GM18870 (cell line): ENCODE data around the gene NXF1.
"Not testable (repeated sequence)": the region's sequence is repeated elsewhere in the genome, so short reads cannot be mapped to it uniquely, and the experiment has no call there.

Experiments
- ATAC-seq: cut with Tn5 transposase; IDR thresholded peaks from one replicate; pipeline ENCODE4 v1.9.1; 2021; ENCODE audit warnings: moderate library complexity; ENCODE audit not compliant: unreplicated experiment

NXF1 gene

DNA sequence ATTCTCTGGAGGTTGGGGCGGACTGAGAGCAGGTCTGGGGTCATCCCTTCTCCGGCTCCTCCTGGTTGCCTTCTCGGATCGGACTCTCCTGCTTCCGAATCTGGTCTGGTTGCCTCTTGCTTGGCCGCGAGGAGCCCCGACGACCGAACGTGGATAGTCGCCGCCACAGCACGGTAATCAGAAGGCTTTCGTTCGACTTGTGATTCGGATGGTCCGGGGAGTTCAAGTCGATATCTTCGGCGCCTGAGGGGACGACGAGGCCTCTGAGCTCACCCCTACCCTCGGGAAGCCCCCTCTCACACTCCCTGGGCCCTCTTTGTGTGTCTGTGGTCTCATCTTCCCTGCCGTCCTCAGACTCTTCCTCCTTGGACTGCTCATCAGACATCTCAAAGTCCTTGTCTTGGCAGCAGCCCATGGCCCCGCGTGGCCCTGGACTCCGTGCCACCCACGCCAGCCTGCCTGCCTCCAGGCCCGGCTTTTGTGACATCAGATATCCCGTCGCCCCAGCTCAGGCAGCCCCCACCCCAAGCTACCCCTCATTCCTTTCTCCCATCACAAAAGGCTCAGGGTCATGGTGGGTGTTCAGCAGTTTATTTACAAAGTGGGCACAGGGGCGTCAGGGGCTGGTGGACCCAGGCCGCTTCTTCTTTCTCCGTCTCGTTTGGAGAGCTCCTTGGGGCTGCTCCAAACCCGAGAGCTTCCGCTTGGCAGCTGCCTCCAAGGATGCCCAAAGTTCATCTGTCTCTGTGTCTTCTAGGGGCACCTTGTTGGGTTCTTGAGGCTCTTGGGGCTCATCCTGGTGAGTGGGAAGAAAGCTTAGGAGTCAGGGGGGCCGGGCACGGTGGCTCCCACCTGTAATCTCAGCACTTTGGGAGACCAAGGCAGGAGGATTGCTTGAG, 27.3 kb upstream of the NXF1 start, which contains the start of gene TEX54:
Gene TEX54 (minus strand): TSS at position 506 of the 899 bp plus-strand sequence.
- no peak for ATAC-seq

DNA sequence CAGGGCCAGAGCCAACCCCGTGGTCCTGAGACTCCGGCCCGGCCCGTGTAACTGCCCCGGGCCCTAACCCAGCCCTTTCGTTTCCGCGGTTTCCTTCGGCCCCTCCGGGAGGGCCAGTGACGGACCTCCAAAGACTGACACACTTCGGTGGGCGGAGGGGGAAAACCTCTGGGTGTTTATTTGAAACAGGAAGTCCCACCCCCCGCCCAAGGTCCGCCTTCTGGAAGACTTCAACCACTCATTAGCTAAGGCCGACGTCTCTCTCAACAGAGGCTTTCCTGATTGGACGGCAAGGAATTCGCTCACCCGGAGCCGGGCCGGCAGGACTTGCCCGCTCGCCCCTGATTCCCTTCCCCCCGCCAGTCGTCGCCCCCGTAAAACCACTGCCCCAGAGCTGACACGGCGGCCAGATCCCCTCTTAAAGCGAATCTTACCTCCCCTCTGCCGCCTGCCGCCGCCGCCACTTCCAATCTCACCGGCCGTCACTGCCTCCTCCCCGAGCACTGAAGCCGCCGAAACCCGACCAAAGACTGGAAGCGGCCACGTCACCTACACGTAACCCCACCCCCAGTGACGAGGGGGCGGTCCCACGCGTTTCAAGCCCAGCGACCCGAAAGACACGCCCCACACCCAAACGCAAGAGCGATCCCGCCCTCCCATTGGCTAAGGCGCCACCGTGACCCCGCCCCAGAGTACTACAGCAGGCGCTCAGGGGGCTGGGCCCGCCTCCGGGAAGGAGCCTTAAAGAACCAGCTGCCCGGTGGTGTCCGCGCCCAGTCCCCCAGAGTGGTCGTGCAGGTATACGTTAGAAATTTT, 26.5 kb upstream of the NXF1 start, which contains the start of gene STX5:
Gene STX5 (minus strand): TSS at position 532 of the 816 bp plus-strand sequence. CDS start 808 bp downstream, outside the sequence.
- ATAC-seq: peak; percentile 66

DNA sequence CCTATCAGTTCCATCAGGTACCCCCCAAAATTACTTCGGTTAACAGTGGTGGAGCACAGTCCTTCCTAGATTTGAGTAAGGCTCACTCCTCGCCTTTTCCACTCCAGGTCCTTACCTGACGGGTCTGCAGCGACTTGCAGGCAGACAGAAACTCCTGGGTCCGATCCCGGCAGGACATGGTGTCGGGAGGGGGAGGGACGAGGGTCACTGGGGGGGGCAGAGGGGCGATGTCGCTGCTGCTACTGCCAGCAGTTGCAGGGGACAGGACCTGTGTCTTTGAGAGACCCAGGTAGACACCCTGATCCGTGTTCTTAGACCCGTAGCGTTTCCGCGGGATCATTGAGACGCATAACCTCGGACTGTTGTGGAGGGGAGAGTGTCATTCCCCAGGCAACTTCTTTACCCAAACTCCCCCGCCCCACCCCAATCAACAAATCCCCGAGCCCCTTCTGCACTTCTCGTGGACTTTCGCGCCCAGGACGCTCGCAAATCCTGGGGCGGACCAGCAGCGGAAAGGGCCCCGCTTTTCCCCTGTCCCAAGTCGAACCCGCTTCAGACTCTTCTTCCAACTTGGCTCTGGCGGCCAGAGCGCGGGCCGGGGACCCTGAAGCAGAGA, 25.8 kb upstream of the NXF1 start:
- no peak for ATAC-seq

DNA sequence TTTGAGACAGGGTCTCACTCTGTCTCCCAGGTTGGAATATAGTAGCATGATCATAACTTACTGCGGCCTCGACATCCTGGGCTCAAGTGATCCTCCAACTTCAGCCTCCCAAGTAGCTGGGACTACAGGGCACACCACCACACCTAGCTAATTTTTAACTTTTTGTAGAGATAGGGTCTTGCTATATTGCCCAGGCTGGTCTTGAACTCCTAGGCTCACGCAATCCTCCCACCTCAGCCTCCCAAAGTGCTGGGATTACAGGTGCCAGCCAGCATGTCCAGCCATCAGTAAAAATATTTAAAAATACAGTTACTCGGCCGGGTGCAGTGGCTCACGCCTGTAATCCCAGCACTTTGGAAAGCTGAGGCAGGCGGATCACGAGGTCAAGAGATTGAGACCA, 22.9 kb upstream of the NXF1 start:
- ATAC-seq: not testable (repeated sequence)

DNA sequence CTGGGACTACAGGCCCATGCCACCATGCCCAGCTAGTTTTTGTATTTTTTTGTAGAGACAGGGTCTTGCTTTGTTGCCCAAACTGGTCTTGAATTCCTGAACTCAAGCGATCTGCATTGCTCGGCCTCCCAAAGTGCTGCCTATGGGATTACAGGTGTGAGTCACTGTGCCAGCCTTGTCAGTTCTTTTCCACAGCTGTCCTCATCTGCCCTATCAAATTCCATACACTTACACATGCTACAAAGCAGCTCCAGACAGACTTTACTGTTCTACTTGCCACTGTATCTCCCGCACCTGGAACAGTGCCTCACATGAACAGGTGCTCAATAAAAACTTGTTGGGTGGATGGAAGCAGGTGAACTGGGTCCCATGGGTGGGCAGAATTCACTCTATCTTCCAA, 18.4 kb upstream of the NXF1 start:
- ATAC-seq: no peak

DNA sequence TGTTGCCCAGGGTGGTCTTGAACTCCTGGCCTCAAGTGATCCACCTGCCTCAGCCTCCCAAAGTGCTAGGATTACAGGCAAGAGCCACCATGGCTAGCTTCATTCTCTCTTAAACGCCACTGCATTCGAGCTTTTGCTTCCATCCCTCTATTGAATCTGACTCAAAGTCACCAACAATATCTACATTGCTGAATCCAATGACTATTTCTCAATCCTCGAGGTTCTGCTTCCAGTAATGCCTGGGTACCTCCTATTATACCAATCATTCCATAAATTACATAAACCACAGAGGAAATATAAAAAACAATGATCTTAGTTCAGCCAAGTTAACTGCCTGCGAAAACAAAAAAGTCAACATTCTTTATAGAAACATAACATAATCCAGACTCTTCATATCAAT, 11.9 kb upstream of the NXF1 start:
- ATAC-seq: no peak

DNA sequence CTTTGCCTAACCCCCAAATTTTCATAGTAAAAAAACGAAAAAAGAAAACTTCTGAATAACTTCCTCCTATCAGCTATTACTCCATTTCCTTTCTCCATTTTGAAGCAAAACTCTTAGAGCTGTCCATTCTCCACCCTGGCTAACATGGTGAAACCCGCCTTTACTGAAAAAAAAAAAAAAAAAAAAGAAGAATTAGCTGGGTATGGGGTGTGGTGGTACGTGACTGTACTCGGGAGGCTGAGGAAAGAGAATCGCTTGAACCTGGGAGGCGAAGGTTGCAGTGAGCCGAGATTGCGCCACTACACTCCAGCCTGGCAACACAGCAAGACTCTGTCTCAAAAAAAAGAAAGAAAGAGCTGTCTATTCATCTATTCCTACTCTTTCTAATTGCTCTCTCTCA, 11.3 kb upstream of the NXF1 start:
- no peak for ATAC-seq

DNA sequence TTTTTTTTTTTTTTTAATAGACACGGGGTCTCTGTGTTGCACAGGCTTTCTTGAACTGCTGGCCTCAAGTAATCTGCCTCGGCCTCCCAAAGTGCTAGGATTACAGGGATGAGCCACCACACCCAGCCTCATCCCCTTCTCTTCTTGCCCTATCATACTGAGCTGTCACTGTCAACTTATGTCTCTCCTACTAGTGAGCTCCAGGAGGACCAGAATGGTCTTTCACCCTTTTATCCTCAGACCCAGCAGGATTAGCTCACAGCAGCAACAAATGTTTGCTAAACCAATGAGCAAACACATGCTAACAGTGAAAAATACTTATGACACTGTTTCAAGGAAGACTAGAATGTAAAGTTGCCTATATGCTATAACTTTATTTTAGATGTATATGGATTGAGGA, 6.4 kb upstream of the NXF1 start:
- ATAC-seq: no peak

DNA sequence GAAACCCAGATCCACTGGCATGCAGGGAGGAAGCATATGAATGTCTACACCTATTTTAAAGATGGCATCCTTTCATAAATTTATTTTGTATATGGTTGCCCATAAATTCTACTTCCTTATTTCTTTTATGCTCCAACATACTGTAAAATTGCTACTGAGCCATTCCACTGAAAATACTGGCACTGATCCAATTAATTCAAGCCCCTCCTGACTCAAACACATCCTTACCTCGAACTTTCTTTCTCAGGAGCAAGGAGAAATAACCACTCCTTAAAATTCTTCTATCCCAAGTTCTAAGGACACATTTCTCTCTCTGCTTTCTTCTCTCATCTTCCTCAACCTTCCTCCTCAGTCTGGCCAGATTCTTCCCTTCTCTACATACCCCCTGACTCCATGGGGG, 5.5 kb upstream of the NXF1 start:
- ATAC-seq: no peak

DNA sequence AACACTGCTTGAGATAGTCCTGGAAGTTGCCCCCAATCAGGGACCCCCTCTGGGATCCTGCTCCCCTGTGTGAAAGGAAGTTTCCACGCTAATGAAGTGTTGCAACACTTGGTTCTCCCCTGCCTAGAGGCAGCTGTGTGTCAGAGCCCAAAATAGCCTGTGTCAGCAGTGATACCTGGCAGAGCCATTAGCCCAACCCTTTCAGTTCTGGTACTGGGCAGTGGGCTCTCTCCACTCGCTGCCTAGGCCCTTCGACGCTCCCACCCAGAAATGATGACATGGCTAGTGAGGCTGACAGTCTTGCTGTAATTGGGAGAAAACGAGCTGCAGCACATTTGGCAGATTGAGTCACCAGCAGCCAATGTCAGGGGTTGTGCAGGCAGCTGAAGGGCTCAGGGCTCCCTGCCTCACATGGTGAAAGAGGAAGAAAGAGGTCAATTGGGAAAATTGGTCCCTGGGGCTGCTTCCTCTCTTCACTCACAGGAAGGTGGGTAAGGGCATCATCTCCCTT, 1.4 kb upstream of the NXF1 start:
- ATAC-seq: no peak

DNA sequence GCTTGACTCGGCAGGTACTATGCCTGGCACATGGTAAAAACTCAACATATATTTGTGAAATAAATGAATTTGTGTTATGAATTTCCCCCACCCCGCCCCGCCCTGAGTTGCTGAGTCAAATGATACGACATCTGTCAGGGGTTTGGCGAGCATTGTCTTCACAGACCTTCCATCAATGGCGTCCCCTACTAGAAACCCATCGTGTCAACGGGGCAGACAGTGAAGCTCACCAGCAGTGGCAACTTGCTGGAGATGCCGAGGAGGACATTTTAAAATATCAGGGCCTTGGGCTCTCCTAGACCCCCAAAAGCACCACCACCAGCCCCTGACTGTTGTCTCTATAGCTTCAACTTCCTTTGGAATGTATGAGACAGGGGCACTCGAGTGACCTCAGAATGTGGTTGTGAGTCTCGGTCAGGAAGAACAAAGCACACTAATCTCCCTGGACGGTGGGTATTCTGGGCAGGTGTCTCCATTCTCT, 761 bp upstream of the NXF1 start:
- no peak for ATAC-seq

DNA sequence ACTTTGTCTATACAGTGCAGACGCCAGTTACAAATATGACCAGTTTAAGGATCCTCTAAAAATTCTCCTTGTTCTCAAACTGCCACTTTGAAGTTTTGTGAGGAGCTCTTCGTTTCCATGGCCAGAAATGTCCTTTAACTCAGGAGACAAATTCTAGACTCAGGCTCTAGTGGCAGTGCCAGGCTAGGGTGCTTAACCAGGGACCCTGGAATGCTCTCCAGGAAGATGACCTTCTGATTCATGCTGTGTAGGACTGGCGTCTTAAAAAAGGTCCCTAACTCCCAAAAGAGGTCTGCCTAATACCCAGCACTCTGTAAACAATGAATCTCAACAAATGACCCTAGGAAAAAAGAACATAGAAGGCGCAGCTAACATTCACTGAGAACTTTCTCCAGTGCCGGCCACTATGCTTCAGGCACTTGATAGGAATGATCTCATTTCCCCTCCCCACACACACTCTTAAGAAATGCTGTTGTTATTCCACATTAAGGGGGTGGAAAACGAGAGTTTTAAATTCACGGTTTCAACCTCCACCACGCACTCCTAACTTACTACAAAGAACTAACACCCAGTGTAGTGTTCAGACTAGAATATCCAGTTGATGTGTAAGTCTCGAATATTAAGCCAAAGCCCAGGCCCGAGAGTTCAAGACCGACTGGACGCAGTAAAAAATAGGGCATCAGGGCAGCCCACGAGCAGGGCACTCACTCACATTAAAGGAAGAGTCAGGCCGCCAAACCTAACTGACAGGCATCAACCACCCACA, 747 bp downstream of the NXF1 start:
- peak; percentile 1 for ATAC-seq

DNA sequence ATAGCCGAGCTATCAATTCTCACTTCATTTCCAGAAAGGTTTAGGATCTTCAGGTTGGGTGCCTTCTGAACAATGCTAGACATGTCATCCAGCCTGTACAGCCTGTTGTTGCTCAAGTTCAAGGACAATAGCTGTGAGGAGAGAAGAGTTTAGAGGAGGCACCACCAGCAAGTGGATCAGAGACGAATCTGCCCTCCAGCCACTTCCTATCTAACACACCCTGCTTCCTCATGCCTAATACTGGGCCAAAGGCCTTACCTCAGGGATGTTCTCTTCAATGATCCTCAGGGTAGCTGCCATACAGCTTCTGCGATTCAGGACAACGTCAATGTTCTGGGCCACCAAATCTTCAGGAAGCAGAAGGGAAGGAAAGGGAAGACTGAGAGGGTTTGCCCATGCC, 4.2 kb downstream of the NXF1 start:
- ATAC-seq: no peak

DNA sequence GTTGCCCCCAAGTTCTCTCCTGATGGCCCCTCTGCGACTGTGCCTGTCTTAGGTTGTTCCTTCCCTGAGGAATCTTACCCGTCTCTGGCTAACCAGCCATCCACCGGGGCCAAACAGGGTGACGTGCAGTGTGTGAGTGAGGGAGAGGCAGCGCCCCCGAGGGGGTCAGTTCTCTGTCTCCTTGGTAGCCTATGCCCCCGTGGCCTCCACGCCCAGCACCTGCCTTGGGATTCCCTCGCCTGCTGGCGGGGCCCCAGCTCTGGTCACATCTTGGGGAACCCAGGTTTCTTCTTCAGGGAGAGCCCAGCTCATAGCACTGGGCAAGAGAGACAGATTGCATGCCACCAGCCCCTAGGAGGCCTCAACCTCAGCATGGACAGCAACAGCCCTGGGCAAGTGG, 5.8 kb downstream of the NXF1 start:
- ATAC-seq: no peak

DNA sequence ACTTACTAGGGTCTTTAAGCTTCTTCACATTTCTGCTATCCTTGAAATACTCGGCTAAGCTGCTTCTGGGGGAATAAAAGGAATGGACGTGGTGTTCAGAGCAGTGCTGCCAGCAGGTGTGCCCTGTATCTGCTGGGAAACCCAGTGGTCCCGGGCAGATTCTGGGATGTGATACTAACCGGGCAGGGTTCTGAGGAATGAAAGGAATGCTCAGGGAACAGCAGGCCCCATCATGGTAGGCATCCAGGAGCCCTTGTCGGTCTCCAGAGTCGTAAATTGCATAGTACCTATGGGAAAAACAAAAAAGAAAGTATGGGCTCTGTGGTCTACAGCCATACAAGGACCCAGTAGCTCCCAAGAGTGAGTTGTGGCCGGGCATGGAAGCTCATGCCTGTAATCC, 9.0 kb downstream of the NXF1 start:
- ATAC-seq: no peak

DNA sequence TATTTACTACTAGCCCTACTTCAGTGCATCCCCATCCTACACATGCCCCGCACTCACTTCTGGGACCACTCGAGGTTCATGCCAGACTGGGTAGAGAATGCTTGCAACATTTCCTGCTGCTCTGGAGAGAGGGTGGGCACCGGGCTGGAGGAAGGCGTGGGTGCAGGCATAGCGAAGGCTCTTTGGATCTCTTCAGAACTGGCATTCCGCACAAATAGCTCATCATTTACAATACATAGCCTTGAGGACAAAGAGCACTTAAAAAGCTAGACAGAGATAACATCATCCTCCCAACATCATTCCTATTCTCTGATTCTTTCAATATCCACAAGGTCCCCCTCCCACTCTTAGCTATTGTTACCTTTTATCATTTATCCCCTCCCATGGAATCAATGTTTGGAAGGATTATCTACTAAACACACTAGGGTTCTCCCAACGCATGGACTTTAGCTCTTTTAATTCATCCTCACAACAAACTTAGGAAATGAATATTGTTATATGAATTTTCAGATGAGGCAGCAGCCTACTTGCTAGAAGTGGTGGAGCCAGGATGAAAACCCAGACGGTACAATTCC, 11.0 kb downstream of the NXF1 start:
- no peak for ATAC-seq

DNA sequence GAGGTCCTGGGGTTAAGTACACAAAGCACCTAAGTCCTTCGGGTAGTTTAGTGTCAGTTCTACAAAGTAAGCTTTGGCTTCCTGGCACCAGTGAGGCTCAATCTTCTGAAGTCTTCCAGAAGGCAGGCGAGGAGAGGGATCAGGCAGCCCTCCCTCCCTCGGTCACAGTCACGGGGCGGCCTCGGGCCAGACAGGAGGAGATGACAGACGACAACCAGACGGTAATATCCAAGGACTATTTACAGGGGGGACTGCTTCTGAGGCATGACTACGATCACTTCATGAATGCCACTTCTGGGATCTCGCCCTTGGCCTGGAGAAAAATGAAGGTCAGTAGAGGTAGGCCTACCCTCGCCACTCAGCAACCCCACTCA, 13.1 kb downstream of the NXF1 start:
- ATAC-seq: no peak

DNA sequence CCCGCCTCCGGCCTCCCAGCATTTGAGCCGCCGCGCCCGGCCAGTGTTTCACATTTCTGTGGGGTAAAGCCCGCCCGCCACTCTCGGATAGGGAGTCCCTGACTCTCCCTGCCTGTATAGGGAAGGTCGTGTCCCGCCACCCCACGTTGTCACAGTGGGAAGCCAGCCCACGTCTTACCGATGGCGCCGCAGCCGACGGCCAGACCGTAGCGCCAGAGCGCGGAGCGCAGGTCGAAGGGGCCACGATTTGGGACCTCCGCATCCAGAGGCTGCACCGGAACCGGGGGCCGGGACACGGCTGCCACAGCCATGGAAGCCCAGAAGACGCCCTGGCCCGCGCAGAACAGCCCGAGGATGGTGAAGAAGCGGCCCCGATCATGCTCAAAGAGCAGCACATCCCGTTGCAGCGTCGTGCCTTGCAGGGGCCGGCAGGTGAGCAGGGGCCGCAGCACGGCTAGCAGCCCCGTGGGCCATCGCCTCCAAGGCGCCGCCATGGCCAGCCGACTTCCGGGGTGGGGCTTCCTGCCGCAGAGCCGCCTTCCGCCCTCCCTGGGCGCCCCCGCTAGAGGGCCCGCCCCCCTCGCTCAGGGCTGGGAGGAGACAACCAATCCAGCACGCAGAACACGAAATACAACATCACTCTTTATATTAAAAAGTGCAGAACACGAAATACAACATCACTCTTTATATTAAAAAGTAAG, 13.6 kb downstream of the NXF1 start, which contains the start of gene TMEM223:
Gene TMEM223 (minus strand): TSS at position 506 of the 701 bp plus-strand sequence. CDS start 12 bp downstream, at position 494.
- ATAC-seq: peak; percentile 35

DNA sequence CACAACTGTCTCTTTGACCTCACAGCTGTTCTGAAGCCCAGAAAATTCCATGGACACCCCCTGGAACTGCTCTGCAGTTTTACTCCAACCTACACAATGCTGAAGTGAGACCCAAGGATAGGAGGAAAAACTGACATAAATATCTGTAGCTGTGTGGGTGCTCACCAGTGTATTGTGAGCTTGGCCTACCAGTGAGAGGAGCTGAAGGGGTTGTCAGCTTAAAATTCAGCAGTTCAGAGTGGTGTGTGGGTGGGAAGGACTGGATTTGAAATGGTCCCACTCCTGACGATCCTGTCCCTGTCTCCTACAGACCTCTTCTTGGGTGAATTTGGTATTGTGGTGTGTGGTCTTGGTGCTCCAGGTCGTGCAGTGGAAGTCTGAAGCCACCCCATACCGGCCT, 15.7 kb downstream of the NXF1 start:
- no peak for ATAC-seq
